Thoracic aorta (tissue), 2 donors: ENCODE measurements around the gene ZNF219. TPM values are rescaled to one million over a fixed set of nuclear protein-coding genes. Genes with fewer than 3 reads are reported as not detected.

Experiments
- ATAC-seq: fragments of 150-250 bp; one replicate; pipeline ENCODE4 v1.8.0; 2017; ENCODE audit warnings: low read depth; ENCODE audit not compliant: insufficient number of reproducible peaks, low FRiP score
- DNase-seq: peaks from one replicate; pipeline ENCODE4 v3.0.0-alpha.2; 2020; ENCODE audit warnings: low spot score
- H3K27ac ChIP-seq, 2 donors: fragments of 200-600 bp; sonication (generic); 1 replicate in 1 of 2; 2 replicates in 1 of 2; pipeline ENCODE4 v1.5.1; 2016; ENCODE audit warnings: mild to moderate bottlenecking in 2 of 2, moderate library complexity in 2 of 2
- H3K27me3 ChIP-seq: fragments of 200-600 bp; sonication (generic); replicated peaks from 2 replicates; pipeline ENCODE4 v1.6.0; 2016; ENCODE audit warnings: mild to moderate bottlenecking; ENCODE audit not compliant: insufficient read depth
- H3K36me3 ChIP-seq: fragments of 200-600 bp; sonication (generic); one replicate; pipeline ENCODE4 v1.5.1; 2016
- H3K4me1 ChIP-seq, 2 donors: fragments of 200-600 bp; sonication (generic); 1 replicate in 1 of 2; 2 replicates in 1 of 2; pipeline versions ENCODE4 v1.5.1 to v1.6.0; 2016; ENCODE audit warnings: low read depth in 2 of 2, mild to moderate bottlenecking in 1 of 2; ENCODE audit not compliant: control insufficient read depth in 1 of 2
- H3K4me3 ChIP-seq: fragments of 200-600 bp; sonication (generic); 2 replicates; pipeline ENCODE4 v1.5.1; 2016; ENCODE audit warnings: mild to moderate bottlenecking
- H3K9me3 ChIP-seq: fragments of 200-600 bp; sonication (generic); 2 replicates; pipeline ENCODE4 v1.5.1; 2016
- total RNA-seq, 2 donors: library from RNA; depleted of rRNA; stranded (reverse); fragments of >200 nt; gene quantifications; one replicate each; pipeline versions ENCODE4 v1.1.0 to v1.2.3, GENCODE V29; 2016
- TF ChIP-seq, protein P1 (sequence below): fragments of 200-600 bp; sonication (generic); IDR thresholded peaks from one replicate; pipeline ENCODE4 v1.5.1; 2019; ENCODE audit warnings: antibody characterized with exemption

Gene ZNF219
- total RNA-seq, 2 donors from 2014 or later, result 34.7 to 74.2 TPM

DNA sequence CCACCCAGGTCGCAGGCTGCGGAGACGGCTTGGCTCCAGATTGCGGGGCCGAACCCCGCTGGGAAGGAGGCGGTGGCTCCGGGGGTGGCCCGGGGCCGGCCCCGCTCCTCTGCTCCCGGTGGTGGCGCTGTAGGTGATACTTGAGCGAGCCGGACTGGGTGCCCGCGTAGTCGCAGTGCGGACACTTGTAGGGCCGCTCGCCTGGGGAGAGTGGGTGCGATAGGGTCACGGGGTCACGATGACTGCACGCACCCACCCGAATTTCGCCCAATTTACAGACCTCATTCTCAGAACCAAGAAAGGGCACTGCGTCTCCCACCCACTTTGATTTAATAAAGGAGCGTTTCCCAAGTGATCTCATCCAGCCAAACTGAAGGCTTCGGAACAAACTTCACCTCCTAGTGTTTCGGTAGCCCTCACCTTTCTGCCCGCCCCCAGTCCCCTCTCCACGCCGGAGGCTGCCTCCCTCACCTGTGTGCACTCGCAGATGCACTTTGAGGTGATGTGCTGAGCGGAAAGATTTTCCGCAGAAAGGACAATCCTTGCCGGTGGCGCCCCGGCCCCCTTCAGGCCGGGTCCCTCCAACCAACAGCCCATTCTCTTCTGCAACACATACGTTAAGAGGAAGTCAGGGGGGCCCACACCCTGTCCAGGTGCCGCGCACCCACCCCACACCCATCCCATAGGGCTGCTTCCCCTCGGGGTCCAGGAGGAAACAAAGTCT is 7.4 kb downstream of the ZNF219 start:
- H3K4me1 ChIP-seq, result peaks cover 0 to 4% of the 10 kb centered on the region in 2 donors
- DNase-seq, result no peak
- ATAC-seq, result no peak
- H3K36me3 ChIP-seq, result peaks cover 20% of the 10 kb centered on the region
- TF ChIP-seq, protein P1, sequence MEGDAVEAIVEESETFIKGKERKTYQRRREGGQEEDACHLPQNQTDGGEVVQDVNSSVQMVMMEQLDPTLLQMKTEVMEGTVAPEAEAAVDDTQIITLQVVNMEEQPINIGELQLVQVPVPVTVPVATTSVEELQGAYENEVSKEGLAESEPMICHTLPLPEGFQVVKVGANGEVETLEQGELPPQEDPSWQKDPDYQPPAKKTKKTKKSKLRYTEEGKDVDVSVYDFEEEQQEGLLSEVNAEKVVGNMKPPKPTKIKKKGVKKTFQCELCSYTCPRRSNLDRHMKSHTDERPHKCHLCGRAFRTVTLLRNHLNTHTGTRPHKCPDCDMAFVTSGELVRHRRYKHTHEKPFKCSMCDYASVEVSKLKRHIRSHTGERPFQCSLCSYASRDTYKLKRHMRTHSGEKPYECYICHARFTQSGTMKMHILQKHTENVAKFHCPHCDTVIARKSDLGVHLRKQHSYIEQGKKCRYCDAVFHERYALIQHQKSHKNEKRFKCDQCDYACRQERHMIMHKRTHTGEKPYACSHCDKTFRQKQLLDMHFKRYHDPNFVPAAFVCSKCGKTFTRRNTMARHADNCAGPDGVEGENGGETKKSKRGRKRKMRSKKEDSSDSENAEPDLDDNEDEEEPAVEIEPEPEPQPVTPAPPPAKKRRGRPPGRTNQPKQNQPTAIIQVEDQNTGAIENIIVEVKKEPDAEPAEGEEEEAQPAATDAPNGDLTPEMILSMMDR, result no peak
- no peaks in the 10 kb centered on the region for H3K9me3 ChIP-seq
- no peak overlapping the region for H3K4me3 ChIP-seq
- no peak overlapping the region for H3K27ac ChIP-seq
- no peaks in the 10 kb centered on the region for H3K27me3 ChIP-seq

DNA sequence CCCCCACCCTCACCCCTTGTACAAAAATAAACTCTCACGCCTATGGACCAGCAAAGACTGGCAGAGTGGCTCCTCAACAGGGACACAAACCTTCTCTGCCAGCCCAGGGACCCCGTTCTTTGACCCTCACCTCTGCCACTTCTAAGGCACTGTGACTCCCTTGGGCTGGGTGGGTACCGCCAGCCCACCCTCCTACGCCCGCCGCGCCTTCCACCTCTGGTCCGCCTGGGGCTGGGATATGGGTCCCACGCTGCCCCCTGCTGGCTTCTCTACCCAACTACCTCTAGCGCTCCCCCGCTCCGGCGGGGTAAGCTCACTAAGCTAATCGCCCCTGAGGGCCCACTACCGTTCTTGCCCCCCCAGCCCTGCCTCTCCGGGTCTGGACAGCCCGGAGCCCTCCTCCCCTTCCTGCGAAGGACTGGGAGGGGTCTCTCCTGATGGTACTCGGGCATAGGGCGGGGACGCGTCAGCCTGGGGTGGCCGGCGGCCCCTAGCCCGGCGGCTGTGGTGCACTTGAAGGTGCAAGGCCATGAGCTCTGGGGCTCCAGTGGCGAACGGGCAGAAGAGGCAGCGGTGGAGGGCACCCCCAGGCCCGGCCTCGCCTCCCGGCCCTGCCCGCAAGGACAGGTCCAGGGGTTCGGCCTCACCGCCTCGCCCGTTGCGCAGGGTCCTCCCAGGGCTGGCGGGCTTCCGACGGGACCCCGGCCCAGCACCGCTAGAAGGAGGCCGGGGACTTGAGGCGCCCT is 8.1 kb downstream of the ZNF219 start:
- Histone ChIP-seq H3K9me3 (no peaks in the 10 kb centered on the region), H3K4me3 (no peak overlapping the region), H3K4me1 (peaks cover 0 to 4% of the 10 kb centered on the region in 2 donors), H3K27ac (peak overlapping the region in 1 of 2 donors; percentile 20), H3K36me3 (peaks cover 25% of the 10 kb centered on the region), H3K27me3 (no peaks in the 10 kb centered on the region)
- TF ChIP-seq, protein P1, result peak; percentile 46
- DNase-seq, result no peak
- ATAC-seq, result no peak

DNA sequence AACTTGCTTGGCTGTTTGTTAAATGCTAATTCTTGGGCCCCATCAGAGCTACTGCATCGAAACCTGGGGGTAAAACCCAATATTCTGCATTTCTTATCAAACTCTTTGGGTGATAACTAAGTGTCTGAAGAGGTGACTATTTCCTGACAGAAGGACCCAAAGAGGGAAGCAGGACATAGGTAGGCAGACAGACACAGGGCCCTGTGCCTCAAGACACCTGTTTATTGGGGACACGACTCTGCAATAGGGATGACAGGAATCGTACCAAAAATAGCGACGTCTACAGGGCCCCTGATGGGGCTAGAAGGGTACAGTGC is 8.6 kb downstream of the ZNF219 start:
- Histone ChIP-seq H3K4me3 (no peak overlapping the region), H3K4me1 (peaks cover 0 to 4% of the 10 kb centered on the region in 2 donors), H3K27ac (peak overlapping the region in 1 of 2 donors; percentile 20), H3K27me3 (no peaks in the 10 kb centered on the region), H3K9me3 (no peaks in the 10 kb centered on the region), H3K36me3 (peaks cover 31% of the 10 kb centered on the region)
- ATAC-seq, result no peak
- TF ChIP-seq, protein P1, result no peak
- no peak for DNase-seq

DNA sequence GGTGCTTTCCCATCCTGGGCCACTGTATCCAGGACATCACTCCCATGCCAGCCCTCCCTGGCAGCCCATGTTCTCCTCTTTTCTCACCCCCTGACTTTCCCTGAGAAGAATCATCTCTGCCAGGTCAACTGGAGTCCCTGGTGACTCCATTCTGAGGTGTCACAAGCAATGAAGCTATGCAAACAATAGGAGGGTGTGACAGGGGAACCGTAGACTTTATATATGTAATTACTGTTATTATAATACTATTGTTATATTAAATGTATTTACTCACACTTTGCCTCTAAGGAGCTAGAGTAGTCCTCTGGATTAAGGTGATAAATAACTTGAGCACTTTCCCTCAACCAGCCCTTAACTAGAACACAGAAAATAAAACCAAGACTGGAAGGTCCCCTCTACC is 9.2 kb downstream of the ZNF219 start:
- Histone ChIP-seq H3K4me3 (no peak overlapping the region), H3K9me3 (no peaks in the 10 kb centered on the region), H3K27ac (no peak overlapping the region), H3K4me1 (peaks cover 0 to 4% of the 10 kb centered on the region in 2 donors), H3K27me3 (no peaks in the 10 kb centered on the region), H3K36me3 (peaks cover 36% of the 10 kb centered on the region)
- DNase-seq (no peak), ATAC-seq (no peak)
- TF ChIP-seq, protein P1, result no peak

DNA sequence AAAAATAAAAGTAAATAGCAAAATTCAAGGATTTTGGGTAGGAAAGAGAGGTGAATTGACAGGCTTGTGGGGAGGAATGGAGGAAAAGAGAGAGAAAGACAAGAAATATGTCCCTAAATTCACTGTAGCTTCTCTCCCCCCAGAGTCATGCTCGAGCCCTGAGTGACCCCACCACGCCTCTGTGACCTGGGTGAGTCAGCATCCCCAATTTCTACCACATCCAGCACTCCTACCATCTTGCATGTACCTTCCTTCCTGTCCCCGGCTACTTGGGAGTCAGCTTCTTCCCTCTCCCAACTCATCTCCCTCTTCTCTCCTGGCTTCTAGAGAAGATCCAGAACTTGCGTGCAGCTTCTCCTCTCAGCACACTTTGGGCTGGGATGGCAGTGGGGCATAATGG is 9.8 kb downstream of the ZNF219 start:
- Histone ChIP-seq H3K27me3 (no peaks in the 10 kb centered on the region), H3K27ac (no peak overlapping the region), H3K9me3 (no peaks in the 10 kb centered on the region), H3K4me3 (no peak overlapping the region), H3K36me3 (peaks cover 38% of the 10 kb centered on the region), H3K4me1 (peaks cover 0 to 4% of the 10 kb centered on the region in 2 donors)
- ATAC-seq (no peak), DNase-seq (no peak)
- TF ChIP-seq, protein P1, result no peak
